ENCODE data around the gene CPE.

- TF ChIP-seq GATA3 (IDR thresholded peaks at IDR 0.05; ENCODE audit: low read depth, low read length) (no peak), GATA2 (IDR thresholded peaks at IDR 0.05; ENCODE audit: low read depth, low read length) (no peak)
Measured at GRCh38 chr4:165343353-165344191, 35.2 kb upstream of the CPE start.
